ENCODE data around the gene TSPAN7. TPM values are rescaled to one million over a fixed set of nuclear protein-coding genes. Genes with fewer than 3 reads are reported as not detected.
A peak's percentile ranks its signal among the peaks of the same experiment; 100 is the strongest.

The TSPAN7 gene
- total RNA-seq, 1 donor from 2014 or later, result 37.8 TPM

GRCh38 chrX:38694394-38694793, 133.1 kb downstream of the TSPAN7 start:
- peak; percentile 9 for DNase-seq

DNA sequence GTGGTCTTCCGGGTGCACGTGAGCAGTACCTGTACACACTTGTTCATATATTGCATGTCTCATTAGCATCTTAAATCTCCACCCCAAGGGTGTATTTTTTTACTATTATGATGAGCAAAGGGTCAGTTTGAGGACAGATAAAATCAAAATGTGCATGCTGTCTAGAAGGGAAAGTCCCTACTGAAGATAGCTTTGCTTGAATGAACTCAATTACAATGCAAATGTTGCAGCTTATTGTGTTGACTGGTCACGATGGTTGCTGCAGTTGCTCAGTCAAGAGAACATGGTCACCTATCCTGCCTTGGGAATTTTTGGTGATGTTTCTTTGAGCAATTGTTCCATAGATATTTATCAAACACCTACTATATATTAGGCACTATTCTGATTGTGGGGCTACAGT, 136.1 kb downstream of the TSPAN7 start:
- DNase-seq, result no peak

- DNase-seq, result peak; percentile 1
These were observed 137.8 kb downstream of the TSPAN7 start for GRCh38 chrX:38699121-38699520.

DNA sequence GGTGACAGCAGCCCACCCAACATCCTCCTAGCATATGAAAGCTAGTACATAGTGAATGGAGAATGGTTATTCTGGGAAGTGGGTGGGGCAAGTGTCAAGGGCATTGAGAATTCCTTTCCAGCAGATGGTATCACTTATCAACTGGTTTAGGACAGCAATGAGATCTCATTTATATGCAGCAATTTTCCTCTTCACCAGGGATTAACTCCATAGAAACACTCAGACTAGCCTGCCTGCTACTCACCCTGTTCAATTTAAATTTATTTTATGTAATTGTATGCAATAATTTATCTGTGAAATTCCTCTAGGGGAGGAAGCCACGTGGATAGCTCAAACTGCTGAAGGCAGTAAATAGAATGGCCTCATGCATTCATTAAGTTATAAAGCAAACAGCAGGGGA, 138.4 kb downstream of the TSPAN7 start:
- peak; percentile 41 for DNase-seq

DNA sequence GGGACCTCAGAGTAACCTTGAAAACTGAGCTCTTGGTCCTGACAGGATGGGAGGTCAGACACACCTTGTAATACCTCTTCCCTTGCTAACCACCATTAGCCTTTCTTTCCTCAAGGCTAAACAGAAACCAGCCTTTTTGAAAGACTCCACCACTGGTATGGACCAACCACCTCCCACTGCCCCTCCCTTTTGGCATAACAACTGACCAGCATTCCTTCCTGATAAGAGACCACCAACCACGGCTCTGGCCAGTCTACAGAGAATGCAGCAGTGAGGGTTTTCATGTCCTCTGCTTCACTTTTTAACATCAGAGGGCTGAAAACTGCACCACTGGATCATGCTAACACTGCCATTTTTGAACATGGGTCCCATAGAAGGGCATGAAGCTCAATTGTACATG, 139.7 kb downstream of the TSPAN7 start:
- DNase-seq, result no peak

DNA sequence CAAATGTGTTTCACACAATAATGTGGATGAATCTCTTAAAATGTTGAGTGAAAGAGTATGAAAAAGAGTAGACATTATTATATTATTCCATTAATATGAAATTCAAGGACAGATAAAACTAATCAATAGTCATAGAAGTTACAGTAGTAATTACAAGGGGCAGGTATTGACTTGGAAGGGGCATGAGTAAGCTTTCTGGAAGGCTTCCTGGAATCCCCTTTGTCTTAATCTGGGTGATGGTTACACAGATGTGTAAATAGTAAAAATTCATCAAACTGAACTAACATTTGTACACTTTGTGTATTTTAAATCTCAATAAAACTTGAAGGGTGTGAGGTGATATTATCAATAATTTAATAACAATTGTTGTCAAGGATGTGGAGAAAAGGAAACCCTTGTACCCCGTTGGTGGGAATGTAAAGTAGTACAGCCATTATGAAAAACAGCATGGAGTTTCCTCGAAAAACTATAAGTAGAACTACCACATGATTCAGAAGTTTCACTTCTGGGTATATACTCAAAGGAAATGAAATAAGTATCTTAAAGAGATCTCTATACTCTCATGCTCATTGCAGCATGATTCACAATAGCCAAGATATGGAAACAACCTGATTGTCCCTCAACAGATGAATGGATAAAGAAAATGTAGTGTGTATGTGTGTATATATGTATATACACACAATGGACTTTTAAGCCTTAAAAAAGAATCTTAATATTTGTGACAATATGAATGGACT, 143.0 kb downstream of the TSPAN7 start:
- no peak for DNase-seq

- peak; percentile 1 for DNase-seq
These were observed 156.5 kb downstream of the TSPAN7 start for GRCh38 chrX:38717871-38718270.

- DNase-seq, result no peak
These were observed 157.0 kb downstream of the TSPAN7 start for GRCh38 chrX:38718311-38718710.

DNA sequence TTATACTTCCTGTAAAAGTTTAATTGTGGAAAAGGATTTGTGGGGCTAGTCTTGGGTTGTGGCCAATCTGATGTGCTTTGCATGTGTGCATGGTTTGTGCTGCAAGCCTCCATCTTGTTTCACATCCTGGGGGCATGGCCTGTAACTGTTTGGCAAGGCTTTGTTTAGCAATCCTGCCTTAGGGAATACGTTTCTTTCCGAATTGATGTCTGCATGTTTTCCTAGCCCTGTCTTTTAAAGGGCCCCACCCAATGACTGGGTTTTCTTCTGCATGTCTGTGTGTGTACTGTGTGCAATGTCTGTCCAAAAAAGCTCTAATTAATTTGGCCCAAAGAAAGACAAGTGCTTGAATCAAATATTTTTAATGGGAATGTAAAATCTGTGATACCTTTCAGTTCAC, 165.3 kb downstream of the TSPAN7 start:
- DNase-seq, result peak; percentile 32

- no peak for DNase-seq
These were observed 166.3 kb downstream of the TSPAN7 start for GRCh38 chrX:38727668-38728067.

DNA sequence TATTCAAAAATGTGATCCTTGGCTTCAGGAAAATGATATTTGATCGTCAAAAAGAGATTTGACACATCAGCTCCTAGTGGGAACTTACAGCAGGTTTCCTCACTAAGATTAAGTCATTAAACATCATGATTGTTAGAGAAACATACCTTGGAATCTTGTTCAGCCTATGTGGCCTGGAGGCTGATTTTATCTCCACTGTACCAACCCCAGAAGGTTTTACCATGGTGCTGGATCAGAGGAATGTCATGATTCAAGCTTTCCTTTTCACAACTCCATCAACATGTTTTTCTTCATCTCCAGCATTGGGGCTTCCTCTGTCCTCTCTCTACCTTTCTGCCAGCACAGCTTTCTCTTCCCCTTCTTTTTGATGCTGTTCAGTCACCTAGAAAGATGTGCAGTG, 171.5 kb downstream of the TSPAN7 start:
- DNase-seq, result no peak

Small RNAs within 50 kb of the gene (small RNA-seq; reads per million reads assigned to genes)
- not detected for gene RNU7-7P (ENCODE audit: low replicate concordance)

Other genes with a start within 250 kb of the TSPAN7 start
- gene RPGR, start 234.0 kb upstream of the TSPAN7 start, total RNA-seq, result 11.0 TPM
- not detected for gene OTC, start 208.9 kb upstream of the TSPAN7 start, total RNA-seq
- 23.3 TPM for gene MID1IP1, start 239.9 kb downstream of the TSPAN7 start, total RNA-seq